HG02642 (cell line): Measurements from ENCODE around the gene PER1.

Experiments
- ATAC-seq: cut with Tn5 transposase; IDR thresholded peaks from one replicate; pipeline ENCODE4 v1.9.1; 2021; ENCODE audit warnings: mild to moderate bottlenecking; ENCODE audit not compliant: unreplicated experiment, poor library complexity

PER1 gene

DNA sequence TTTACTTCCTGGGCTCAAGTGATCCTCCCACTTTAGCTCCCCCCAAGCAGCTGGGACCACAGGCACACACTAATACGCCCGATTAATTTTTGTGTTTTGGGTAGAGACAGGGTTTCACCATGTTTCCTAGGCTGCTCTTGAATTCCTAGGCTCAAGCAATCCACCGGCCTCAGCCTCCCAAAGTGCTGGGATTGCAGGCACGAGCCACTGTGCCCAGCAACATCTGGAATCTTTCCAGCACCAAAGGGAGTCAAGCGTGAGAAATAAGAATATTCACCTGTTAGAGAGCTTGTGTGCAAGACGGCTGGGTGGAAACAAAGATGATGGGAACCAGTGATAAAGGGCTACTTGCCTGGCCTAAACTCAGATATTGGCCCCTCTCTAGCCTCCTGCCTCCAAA lies 50.5 kb downstream of the PER1 start:
- no peak for ATAC-seq

DNA sequence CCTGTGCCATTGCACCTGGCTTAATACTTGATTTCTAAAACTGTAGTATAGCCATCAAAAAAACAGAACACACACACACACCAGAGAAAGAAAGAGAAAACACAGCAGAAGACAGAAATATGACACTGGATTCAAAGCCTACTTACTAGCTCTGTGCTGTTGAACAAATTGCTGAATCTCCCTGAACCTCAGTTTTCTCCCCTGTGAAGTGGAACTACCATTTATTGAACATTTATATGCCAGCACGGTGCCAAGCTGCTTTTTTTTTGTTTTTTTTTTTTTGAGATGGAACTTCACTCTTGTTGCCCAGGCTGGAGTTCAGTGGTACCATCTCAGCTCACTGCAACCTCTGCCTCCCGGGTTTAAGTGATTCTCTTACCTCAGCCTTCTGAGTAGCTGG lies 51.4 kb downstream of the PER1 start:
- ATAC-seq = no peak

DNA sequence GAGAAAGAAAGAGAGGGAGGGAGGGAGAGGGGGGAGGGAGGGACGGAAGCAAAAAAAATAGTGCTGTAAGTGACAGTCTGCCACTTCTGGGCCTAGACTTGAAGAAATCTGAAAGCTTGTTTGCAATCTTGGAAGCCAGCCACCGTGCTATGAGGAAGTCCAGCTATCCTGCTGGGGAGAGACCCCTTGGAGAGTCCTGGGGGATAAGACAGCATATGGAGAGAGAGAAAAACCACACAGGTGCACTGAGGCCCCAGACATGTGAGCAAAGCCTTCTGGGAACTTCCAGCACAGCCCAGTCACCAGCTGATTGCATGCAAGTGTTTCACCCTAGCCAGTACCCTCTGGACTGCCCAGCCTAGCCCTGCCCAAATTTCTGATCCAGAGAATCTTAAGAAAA lies 52.1 kb downstream of the PER1 start:
- no peak for ATAC-seq

DNA sequence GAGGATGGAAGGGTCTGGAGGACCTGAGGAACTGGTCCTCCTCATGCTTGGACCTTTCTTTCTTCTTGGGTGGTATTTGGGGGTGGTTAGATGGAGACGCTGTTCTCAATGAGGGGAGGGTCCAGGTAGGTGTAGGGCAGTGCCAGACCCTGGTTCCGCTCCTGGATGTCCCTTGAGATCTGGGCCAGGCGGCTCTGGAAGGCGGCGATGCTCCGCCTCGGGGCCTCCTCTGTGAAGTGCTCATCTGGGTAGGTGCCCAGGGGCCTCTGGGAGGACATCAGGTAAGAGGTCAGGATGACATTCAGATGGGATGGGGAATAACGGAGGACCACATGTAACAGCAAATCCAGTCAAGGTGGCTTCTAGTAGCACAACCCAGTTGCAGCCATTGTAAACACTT lies 55.7 kb downstream of the PER1 start:
- no peak for ATAC-seq

DNA sequence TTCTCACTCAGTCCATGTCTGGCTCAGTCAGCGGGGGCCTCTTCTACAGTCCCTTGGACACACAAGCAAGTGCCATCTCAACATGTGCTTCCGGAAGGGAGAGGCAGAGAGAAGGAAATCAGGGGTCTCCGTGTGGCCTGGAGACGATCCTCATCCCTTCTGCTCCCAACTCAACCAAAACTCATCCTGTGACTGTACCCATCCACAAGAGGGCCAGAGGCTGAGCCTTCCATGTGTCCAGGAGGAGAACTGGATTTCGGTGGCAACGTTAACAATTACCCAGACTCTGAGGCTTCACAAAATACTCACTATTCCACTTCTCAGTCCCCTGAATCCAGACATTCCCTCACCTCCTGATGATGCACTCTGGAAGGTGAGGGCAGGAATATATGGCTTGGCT lies 56.8 kb downstream of the PER1 start:
- no peak for ATAC-seq

DNA sequence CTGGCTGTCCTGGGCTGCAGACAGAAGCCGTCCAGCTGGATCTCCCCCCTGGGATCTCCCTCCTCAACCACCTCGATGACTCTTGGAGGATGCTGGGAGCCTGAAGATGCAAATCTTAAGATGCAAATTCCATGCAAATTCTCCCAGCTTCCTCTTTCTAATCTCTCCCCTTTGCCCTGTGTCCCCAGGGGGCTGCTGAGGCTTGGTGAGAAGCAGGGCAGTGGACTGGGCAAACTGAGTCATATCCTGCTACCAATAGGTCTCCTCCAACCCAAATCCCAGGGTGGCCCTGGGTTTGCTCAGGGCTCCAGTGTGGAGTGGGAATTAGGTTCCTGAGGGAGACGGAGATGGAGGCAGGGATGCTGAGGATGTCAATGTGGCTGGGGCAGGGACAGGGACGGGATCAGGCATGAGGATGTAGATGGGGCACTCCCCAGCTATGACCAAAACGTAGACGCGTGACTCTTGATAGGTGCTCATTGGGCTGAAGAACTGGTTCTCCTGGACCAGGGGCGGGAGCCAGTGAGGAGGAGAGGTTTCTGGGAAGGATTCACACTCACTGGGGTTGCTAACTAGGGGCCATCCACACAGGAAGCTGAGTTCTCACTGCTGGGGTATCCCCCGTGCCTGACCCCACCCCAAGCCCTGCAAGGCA lies 61.0 kb downstream of the PER1 start:
- ATAC-seq = no peak
